Stimulated activated effector memory CD8-positive, alpha-beta T cell treated with anti-CD3 and anti-CD28 coated beads, Interleukin-12 subunit alpha, Interleukin-12 subunit beta, amount 100 ng/mL, for 72 hours (primary cell): ENCODE results near the gene RTN4RL1.
"Not testable (repeated sequence)": the region's sequence is repeated elsewhere in the genome, so short reads cannot be mapped to it uniquely, and the experiment has no call there.

Experiments
- ATAC-seq: fragments of 150-1000 bp; cut with Tn5 transposase; 2 replicates; pipeline ENCODE4 v1.10.0; 2021
- DNase-seq, 2 donors: peaks; one replicate each; pipeline ENCODE4 v3.0.0; 2021 to 2022; ENCODE audit warnings: low spot score in 2 of 2
- H3K27ac Mint-ChIP-seq: one replicate; pipeline ENCODE4 v1.8.0; 2022; ENCODE audit warnings: mild to moderate bottlenecking, mixed read lengths
- H3K36me3 Mint-ChIP-seq: one replicate; pipeline ENCODE4 v1.8.0; 2022; ENCODE audit warnings: mild to moderate bottlenecking, mixed read lengths
- H3K4me1 Mint-ChIP-seq: one replicate; pipeline ENCODE4 v1.8.0; 2022; ENCODE audit warnings: mixed read lengths
- H3K4me3 Mint-ChIP-seq: one replicate; pipeline ENCODE4 v1.8.0; 2022; ENCODE audit warnings: mild to moderate bottlenecking, mixed read lengths
- H3K9me3 Mint-ChIP-seq: one replicate; pipeline ENCODE4 v1.8.0; 2022; ENCODE audit warnings: mixed read lengths

RTN4RL1 gene

GRCh38 chr17:2025622-2026309 lies 632 bp upstream of the RTN4RL1 start:
- Mint-ChIP-seq H3K27ac (no peak overlapping the region), H3K36me3 (peaks cover 6% of the 10 kb centered on the region), H3K4me3 (peak overlapping the region; percentile 66), H3K9me3 (no peaks in the 10 kb centered on the region), H3K4me1 (peaks cover 13% of the 10 kb centered on the region)
- DNase-seq (no peak), ATAC-seq (no peak)

DNA sequence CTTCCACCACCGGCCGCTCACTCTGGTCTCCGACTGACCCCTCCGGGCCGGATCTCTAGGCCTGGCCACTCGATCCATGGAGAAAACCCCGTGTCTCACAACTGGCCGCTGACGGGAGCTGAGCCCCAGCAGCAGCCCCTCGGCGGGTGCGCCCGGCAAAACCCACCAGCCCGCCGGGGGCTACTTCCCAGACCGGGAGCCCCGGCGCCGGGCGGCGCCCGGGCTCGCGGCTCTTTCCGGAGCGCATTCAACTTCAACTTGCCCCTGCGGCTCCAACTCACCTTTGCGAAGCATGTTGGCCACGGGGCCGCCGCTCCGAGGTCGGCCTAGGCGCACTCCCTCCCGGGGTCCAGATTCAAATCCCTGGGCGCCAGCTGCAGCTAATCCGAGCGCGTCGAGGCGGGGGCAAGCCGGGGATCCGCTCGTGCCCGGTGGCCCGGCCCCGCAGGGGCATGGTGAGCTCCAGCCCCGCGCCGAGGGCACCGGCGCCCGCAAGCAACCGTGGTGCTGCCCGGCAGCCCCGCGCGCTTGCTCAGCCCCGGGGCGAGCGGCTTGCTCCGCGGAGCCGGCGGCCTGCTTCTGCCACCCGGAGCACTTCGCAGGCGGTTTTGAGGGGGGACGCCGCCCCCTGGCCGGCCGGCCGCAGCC lies 438 bp downstream of the RTN4RL1 start:
- Mint-ChIP-seq H3K4me1 (peaks cover 11% of the 10 kb centered on the region), H3K9me3 (no peaks in the 10 kb centered on the region), H3K27ac (no peak overlapping the region), H3K4me3 (peak overlapping the region; percentile 66), H3K36me3 (no peaks in the 10 kb centered on the region)
- ATAC-seq (no peak), DNase-seq (no peak)

- Mint-ChIP-seq H3K4me3 (peak overlapping the region; percentile 66), H3K27ac (no peak overlapping the region), H3K36me3 (no peaks in the 10 kb centered on the region), H3K9me3 (no peaks in the 10 kb centered on the region), H3K4me1 (peaks cover 11% of the 10 kb centered on the region)
- no peak for DNase-seq
- peak; percentile 14 for ATAC-seq
These were observed 1.2 kb downstream of the RTN4RL1 start for GRCh38 chr17:2023692-2024571.

- Mint-ChIP-seq H3K4me1 (peaks cover 15% of the 10 kb centered on the region), H3K9me3 (no peaks in the 10 kb centered on the region), H3K27ac (no peak overlapping the region), H3K36me3 (no peaks in the 10 kb centered on the region), H3K4me3 (peak overlapping the region; percentile 66)
- ATAC-seq (no peak), DNase-seq (no peak)
These were observed 1.9 kb downstream of the RTN4RL1 start for GRCh38 chr17:2023256-2023655.

GRCh38 chr17:2022647-2023240 lies 2.4 kb downstream of the RTN4RL1 start:
- Mint-ChIP-seq H3K4me3 (peak overlapping the region; percentile 66), H3K36me3 (no peaks in the 10 kb centered on the region), H3K4me1 (peaks cover 20% of the 10 kb centered on the region), H3K9me3 (no peaks in the 10 kb centered on the region), H3K27ac (no peak overlapping the region)
- no peak for DNase-seq
- ATAC-seq = no peak

- H3K27ac Mint-ChIP-seq = no peak overlapping the region
- no peak for ATAC-seq
- no peak overlapping the region for H3K4me3 Mint-ChIP-seq
- no peak for DNase-seq
- no peaks in the 10 kb centered on the region for H3K36me3 Mint-ChIP-seq
- H3K4me1 Mint-ChIP-seq = peaks cover 16% of the 10 kb centered on the region
- no peaks in the 10 kb centered on the region for H3K9me3 Mint-ChIP-seq
These were observed 4.4 kb downstream of the RTN4RL1 start for GRCh38 chr17:2020721-2021120.

DNA sequence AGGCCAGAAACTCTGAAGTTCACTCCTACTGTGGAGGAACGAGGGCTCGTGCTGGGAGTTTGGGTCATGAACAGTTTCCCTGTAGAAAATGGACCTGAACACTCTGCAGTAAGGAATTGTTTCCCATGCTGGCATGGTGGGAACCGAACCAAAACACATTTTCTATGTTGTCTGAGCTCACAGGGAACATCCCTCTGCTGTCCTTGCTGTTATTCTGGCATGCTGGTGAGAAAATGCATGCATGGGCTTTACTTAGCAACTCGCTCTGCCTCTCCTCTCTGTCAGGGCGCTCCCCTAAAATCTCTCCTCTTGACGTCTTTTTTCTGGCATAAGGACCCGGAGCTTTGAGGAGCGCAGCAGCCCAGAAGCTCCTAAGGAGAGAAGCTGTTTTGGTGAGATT lies 5.4 kb downstream of the RTN4RL1 start:
- peaks cover 11% of the 10 kb centered on the region for H3K4me1 Mint-ChIP-seq
- H3K27ac Mint-ChIP-seq = no peak overlapping the region
- ATAC-seq = no peak

DNA sequence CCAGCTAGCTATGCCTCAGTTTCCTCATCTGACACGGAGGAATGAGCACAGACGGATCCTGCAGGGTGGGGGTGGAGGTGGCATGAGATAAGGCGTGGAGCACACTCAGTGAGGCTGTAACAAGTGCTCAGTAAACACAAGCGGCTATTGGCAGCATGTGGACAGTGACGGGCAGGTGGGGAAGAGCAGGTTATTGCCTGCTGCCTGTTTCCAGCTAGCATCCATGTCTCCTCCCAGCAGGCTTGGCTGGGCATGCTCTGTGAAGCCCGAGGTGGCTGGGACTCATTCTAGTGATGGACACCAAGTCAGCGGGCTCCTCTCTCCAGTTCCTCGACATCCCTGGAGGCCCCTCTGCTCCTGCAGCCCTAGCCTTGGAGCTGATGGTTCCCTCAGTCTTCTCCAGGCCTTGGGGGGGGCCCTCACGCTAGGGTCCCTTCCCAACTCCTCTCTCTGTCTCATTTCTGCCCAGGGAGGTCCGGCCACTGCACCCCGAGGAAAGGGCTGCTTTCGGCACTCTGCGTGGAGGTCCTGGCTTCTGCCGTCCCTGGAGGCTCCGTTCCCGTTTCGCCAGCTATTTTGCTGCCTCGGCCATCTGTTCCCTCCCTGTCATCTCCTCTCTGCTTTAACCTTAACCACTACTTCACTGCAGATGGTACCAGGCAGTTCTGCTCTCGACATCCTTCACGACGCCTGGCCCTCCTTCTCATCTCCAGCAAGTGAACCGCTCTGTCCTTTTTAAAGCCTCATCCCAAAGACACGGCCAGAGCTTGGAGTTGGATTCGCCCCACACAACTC lies 6.2 kb downstream of the RTN4RL1 start:
- Mint-ChIP-seq H3K9me3 (no peaks in the 10 kb centered on the region), H3K36me3 (no peaks in the 10 kb centered on the region), H3K27ac (no peak overlapping the region), H3K4me3 (no peak overlapping the region), H3K4me1 (peaks cover 11% of the 10 kb centered on the region)
- no peak for ATAC-seq
- no peak for DNase-seq

More for the DNA sequence above, 5.4 kb downstream of the RTN4RL1 start:
- Mint-ChIP-seq H3K9me3 (no peaks in the 10 kb centered on the region), H3K36me3 (no peaks in the 10 kb centered on the region), H3K4me3 (no peak overlapping the region)
- DNase-seq = no peak

- Mint-ChIP-seq H3K4me1 (peaks cover 11% of the 10 kb centered on the region), H3K27ac (no peak overlapping the region), H3K9me3 (no peaks in the 10 kb centered on the region), H3K36me3 (no peaks in the 10 kb centered on the region), H3K4me3 (no peak overlapping the region)
- DNase-seq = no peak
- peak; percentile 19 for ATAC-seq
These were observed 7.7 kb downstream of the RTN4RL1 start for GRCh38 chr17:2017274-2017941.

- peaks cover 11% of the 10 kb centered on the region for H3K4me1 Mint-ChIP-seq
- no peaks in the 10 kb centered on the region for H3K9me3 Mint-ChIP-seq
- H3K4me3 Mint-ChIP-seq = no peak overlapping the region
- DNase-seq (no peak), ATAC-seq (no peak)
- H3K36me3 Mint-ChIP-seq = no peaks in the 10 kb centered on the region
- H3K27ac Mint-ChIP-seq = no peak overlapping the region
These were observed 8.6 kb downstream of the RTN4RL1 start for GRCh38 chr17:2016494-2016893.

DNA sequence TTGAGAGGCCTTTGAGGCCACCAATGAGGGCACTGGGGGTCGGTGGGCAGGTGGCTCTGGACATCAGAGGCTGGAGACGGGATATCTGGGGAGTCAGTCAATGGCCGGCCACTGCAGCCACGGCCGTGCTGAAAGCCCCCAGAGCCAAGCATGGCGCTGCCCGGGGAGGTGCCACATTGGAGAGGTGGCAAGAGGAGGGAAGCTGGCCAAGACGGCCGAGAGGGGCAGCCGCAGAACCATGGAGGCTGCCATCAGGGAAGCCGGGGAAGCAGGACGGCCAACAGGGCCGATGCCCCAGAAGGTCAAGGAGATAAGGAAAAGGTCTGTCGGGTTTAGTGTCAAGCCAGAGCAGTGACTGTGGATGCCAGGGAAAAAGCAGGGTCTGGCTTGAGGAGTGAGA lies 9.8 kb downstream of the RTN4RL1 start:
- H3K27ac Mint-ChIP-seq = no peak overlapping the region
- no peak for ATAC-seq
- no peak for DNase-seq
- no peaks in the 10 kb centered on the region for H3K9me3 Mint-ChIP-seq
- peaks cover 11% of the 10 kb centered on the region for H3K4me1 Mint-ChIP-seq
- H3K4me3 Mint-ChIP-seq = no peak overlapping the region
- no peaks in the 10 kb centered on the region for H3K36me3 Mint-ChIP-seq

DNA sequence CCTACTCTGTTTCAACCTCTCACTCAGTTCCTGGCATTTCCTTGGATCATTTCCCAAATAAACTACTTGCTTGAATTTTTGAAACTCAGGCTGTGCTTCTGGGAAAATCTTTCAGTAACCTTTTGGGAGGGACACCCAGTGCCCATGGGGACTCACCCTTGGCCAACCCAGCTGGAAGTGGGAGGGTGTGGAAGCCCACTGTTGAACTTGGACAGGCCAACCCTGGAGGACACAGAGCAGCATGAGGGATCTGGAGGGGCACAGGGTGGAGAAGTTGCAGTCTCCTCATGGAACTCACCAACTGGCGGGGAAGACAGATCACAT lies 11.2 kb downstream of the RTN4RL1 start:
- Mint-ChIP-seq H3K9me3 (no peaks in the 10 kb centered on the region), H3K27ac (no peak overlapping the region), H3K4me1 (peaks cover 11% of the 10 kb centered on the region), H3K36me3 (no peaks in the 10 kb centered on the region), H3K4me3 (no peak overlapping the region)
- DNase-seq = no peak
- no peak for ATAC-seq

DNA sequence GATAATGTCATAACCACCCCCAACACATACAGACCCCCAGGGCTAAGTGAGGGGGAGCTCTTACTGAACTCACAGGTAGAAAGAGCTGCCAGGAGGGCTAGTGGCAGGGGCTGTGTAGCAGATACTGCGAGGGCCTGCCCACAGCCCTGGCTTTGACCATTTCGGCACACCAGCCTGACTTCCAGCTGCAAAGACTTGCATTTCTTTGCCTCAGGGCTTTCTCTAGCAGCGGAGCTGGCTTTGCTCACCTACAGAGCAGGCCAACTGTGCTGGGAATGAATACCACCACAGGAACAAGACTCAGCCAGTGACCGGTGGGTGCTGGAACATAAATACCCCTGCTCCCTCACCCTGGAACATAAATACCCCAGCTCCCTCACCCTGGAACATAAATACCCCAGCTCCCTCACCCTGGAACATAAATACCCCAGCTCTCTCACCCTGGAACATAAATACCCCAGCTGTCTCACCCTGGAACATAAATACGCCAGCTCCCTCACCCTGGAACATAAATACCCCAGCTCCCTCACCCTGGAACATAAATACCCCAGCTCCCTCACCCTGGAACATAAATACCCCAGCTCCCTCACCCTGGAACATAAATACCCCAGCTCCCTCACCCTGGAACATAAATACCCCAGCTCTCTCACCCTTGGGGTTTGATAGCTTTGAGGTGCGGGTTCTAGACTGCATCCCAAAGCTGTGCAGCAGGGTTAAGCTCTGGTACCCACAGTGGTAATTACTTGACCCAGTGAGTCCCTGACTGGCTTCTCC lies 11.7 kb downstream of the RTN4RL1 start:
- H3K4me3 Mint-ChIP-seq, H3K4me1 Mint-ChIP-seq, DNase-seq, H3K27ac Mint-ChIP-seq, ATAC-seq, H3K36me3 Mint-ChIP-seq, H3K9me3 Mint-ChIP-seq: not testable (repeated sequence)

DNA sequence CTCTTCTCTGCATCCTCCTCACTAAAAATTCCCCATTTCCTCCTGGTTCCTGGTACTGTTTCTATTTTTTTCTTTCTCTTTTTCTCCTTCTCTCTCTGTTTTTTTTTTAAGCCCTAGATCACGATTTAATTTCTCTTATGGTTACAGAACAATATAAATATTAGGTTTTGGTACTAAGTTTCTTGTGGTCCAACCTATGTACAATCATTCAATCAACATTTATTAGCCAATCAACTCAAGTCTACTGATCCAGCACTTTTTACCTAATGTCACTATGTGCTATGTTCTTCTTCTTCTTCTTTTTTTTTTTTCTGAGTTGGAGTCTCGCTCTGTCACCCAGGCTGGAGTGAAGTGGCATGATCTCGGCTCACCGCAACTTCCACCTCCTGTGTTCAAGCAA lies 12.6 kb downstream of the RTN4RL1 start:
- Mint-ChIP-seq H3K27ac (no peak overlapping the region), H3K4me3 (no peak overlapping the region), H3K36me3 (no peaks in the 10 kb centered on the region), H3K4me1 (no peaks in the 10 kb centered on the region), H3K9me3 (no peaks in the 10 kb centered on the region)
- DNase-seq (no peak), ATAC-seq (no peak)
